GM23338 (cell line): ENCODE measurements around the gene ROBO3. TPM values are rescaled to one million over a fixed set of nuclear protein-coding genes. Genes with fewer than 3 reads are reported as not detected.

Experiments used
- ATAC-seq: fragments of 200-7000 bp; cut with Tn5 transposase; 3 replicates; pipeline ENCODE4 v1.9.1; 2020
- DNase-seq: peaks from one replicate; pipeline ENCODE4 v3.0.0-alpha.2; 2015; ENCODE audit warnings: low spot score
- H2AFZ ChIP-seq: fragments of 200-600 bp; sonication (generic); 2 replicates; pipeline ENCODE4 v1.8.0; 2016; ENCODE audit warnings: antibody characterized with exemption, mild to moderate bottlenecking, moderate library complexity
- H3F3A ChIP-seq: fragments of 200-600 bp; sonication (generic); replicated peaks from 2 replicates; pipeline ENCODE4 v1.8.0; 2017; ENCODE audit warnings: antibody characterized with exemption, mixed run types, low read depth
- H3K27ac ChIP-seq: fragments of 200-600 bp; sonication (generic); 2 replicates; pipeline ENCODE4 v1.6.1; 2016; ENCODE audit warnings: low read depth
- H3K27me3 ChIP-seq: fragments of 200-600 bp; sonication (generic); 2 replicates; pipeline ENCODE4 v1.8.0; 2016; ENCODE audit warnings: mild to moderate bottlenecking, mixed run types, moderate library complexity; ENCODE audit not compliant: insufficient read depth
- H3K36me3 ChIP-seq: fragments of 200-600 bp; sonication (generic); 2 replicates; pipeline ENCODE4 v1.8.0; 2016; ENCODE audit warnings: mild to moderate bottlenecking; ENCODE audit not compliant: insufficient read depth
- H3K4me1 ChIP-seq: fragments of 200-600 bp; sonication (generic); 2 replicates; pipeline ENCODE4 v1.8.0; 2016; ENCODE audit warnings: mild to moderate bottlenecking, moderate library complexity; ENCODE audit not compliant: insufficient read depth
- H3K4me2 ChIP-seq: fragments of 200-600 bp; sonication (generic); 2 replicates; pipeline ENCODE4 v1.7.1; 2017; ENCODE audit warnings: mixed run types
- H3K4me3 ChIP-seq: fragments of 200-600 bp; sonication (generic); 2 replicates; pipeline ENCODE4 v1.6.1; 2016; ENCODE audit warnings: mixed run types
- H3K79me2 ChIP-seq: fragments of 200-600 bp; sonication (generic); replicated peaks from 2 replicates; pipeline ENCODE4 v1.8.0; 2017; ENCODE audit warnings: mild to moderate bottlenecking; ENCODE audit not compliant: insufficient read depth
- H3K9me2 ChIP-seq: fragments of 200-600 bp; sonication (generic); 2 replicates; pipeline ENCODE4 v1.8.0; 2017; ENCODE audit not compliant: insufficient read depth
- H4K20me1 ChIP-seq: fragments of 200-600 bp; sonication (generic); replicated peaks from 2 replicates; pipeline ENCODE4 v1.8.0; 2017; ENCODE audit warnings: mild to moderate bottlenecking; ENCODE audit not compliant: insufficient read depth
- H3K27ac Mint-ChIP-seq: 2 replicates; pipeline ENCODE4 v1.8.0; 2020; ENCODE audit warnings: inconsistent platforms, mild to moderate bottlenecking, moderate library complexity, mixed read lengths
- H3K27me3 Mint-ChIP-seq: 3 replicates; pipeline ENCODE4 v1.8.0; 2022; ENCODE audit warnings: low read depth, mild to moderate bottlenecking, moderate library complexity, mixed read lengths, inconsistent platforms; ENCODE audit not compliant: insufficient read depth, poor library complexity
- H3K36me3 Mint-ChIP-seq: 3 replicates; pipeline ENCODE4 v1.8.0; 2021; ENCODE audit warnings: low read depth, mild to moderate bottlenecking, inconsistent platforms, moderate library complexity, mixed read lengths
- H3K4me1 Mint-ChIP-seq: 3 replicates; pipeline ENCODE4 v1.8.0; 2020; ENCODE audit warnings: mild to moderate bottlenecking, inconsistent platforms, mixed read lengths
- H3K4me3 Mint-ChIP-seq: 3 replicates; pipeline ENCODE4 v1.8.0; 2021; ENCODE audit warnings: moderate library complexity, mild to moderate bottlenecking, inconsistent platforms, mixed read lengths
- H3K9me3 Mint-ChIP-seq: 3 replicates; pipeline ENCODE4 v1.8.0; 2020; ENCODE audit warnings: moderate library complexity, mild to moderate bottlenecking, inconsistent platforms, mixed read lengths
- CTCF ChIP-seq, 2 experiments: fragments of 200-600 bp in 1 of 2; sonication (generic) in 1 of 2; conservative IDR thresholded peaks; 2 replicates each; pipeline versions ENCODE4 v1.5.1 to v1.6.1; 2016 to 2017; ENCODE audit warnings: antibody characterized with exemption in 2 of 2, low read depth in 2 of 2, mild to moderate bottlenecking in 2 of 2, moderate library complexity in 1 of 2
- EZH2phosphoT487 ChIP-seq: fragments of 200-600 bp; sonication (generic); IDR thresholded peaks from one replicate; pipeline ENCODE4 v1.8.1; 2018; ENCODE audit warnings: antibody characterized with exemption; ENCODE audit not compliant: unreplicated experiment
- REST ChIP-seq: IDR thresholded peaks from one replicate; pipeline ENCODE4 v1.6.1; 2018; ENCODE audit warnings: antibody characterized with exemption; ENCODE audit not compliant: unreplicated experiment
- STAT1 ChIP-seq: IDR thresholded peaks from one replicate; pipeline ENCODE4 v1.6.1; 2016; ENCODE audit warnings: antibody characterized with exemption; ENCODE audit not compliant: unreplicated experiment
- ZNF114 ChIP-seq: fragments of 250-450 bp; sonication (Bioruptor Pico); IDR thresholded peaks from 2 replicates; pipeline ENCODE4 v1.5.0; 2020; ENCODE audit warnings: mild to moderate bottlenecking, moderate library complexity
- ZNF462 ChIP-seq: fragments of 250-450 bp; sonication (Bioruptor Pico); IDR thresholded peaks from 2 replicates; pipeline ENCODE4 v1.5.0; 2020; ENCODE audit warnings: mild to moderate bottlenecking, moderate library complexity
- polyA plus RNA-seq: library from polyadenylated mRNA; unstranded; fragments of >200 nt; fragmentation: Nextera tagmentation; extraction: Ambion mirVana; gene quantifications from 2 replicates; pipeline ENCODE4 v1.2.1, GENCODE V29; 2016
- total RNA-seq: library from RNA; depleted of rRNA; stranded (reverse); fragments of >200 nt; shearing (Covaris generic); gene quantifications from 2 replicates; pipeline ENCODE4 v1.2.3, GENCODE V29; 2014

ROBO3 gene
- total and polyA plus RNA-seq, 2 experiments from 2014 or later = 17.0 to 21.4 TPM

GRCh38 chr11:124835918-124836317 is 29.3 kb upstream of the ROBO3 start (continued):
- no peak for TF ChIP-seq ZNF462
- TF ChIP-seq EZH2phosphoT487 = no peak
- TF ChIP-seq ZNF114 (CRISPR knock-in tag) = no peak
- no peak for TF ChIP-seq REST
- TF ChIP-seq STAT1 = no peak

- peaks cover 9% of the 10 kb centered on the region; the same call in 1 of the 2 replicates for H3K4me1 ChIP-seq
- H3K79me2 ChIP-seq = no peaks in the 10 kb centered on the region
- Mint-ChIP-seq H3K4me1 (peaks cover 29% of the 10 kb centered on the region), H3K36me3 (no peaks in the 10 kb centered on the region), H3K4me3 (no peak overlapping the region), H3K27me3 (peaks cover 23% of the 10 kb centered on the region), H3K27ac (no peak overlapping the region), H3K9me3 (no peaks in the 10 kb centered on the region; the same call in 2 of the 3 replicates)
- no peak overlapping the region for H3K27ac ChIP-seq
- DNase-seq (peak; percentile 88), ATAC-seq (peak; percentile 39)
- H3F3A ChIP-seq = peaks cover 22% of the 10 kb centered on the region; the same call in 1 of the 2 replicates
- no peak overlapping the region for H2AFZ ChIP-seq
- H3K4me3 ChIP-seq = no peak overlapping the region
- H3K9me2 ChIP-seq = no peaks in the 10 kb centered on the region
- peak overlapping the region; percentile 68; the same call in 1 of the 2 replicates for H3K4me2 ChIP-seq
- TF ChIP-seq CTCF (conservative IDR thresholded peaks at IDR 0.05; ENCODE audit: low read depth in 2 of 2) = peak; percentile 42 to 77; a peak in 3 of 4 replicates
- TF ChIP-seq STAT1 = no peak
- peaks cover 25% of the 10 kb centered on the region for H4K20me1 ChIP-seq
- peaks cover 73% of the 10 kb centered on the region for H3K27me3 ChIP-seq
- no peaks in the 10 kb centered on the region for H3K36me3 ChIP-seq
These were observed 27.8 kb upstream of the ROBO3 start for GRCh38 chr11:124837491-124837856.
